Glutamatergic neuron (in vitro differentiated cells): ENCODE measurements around the gene GYPC. TPM values are rescaled to one million over a fixed set of nuclear protein-coding genes. Genes with fewer than 3 reads are reported as not detected.
A peak's percentile ranks its signal among the peaks of the same experiment; 100 is the strongest.
"Not testable (repeated sequence)": the region's sequence is repeated elsewhere in the genome, so short reads cannot be mapped to it uniquely, and the experiment has no call there.

Experiments used
- DNase-seq: peaks from one replicate; pipeline ENCODE4 v3.0.0; 2022
- H3K27ac Mint-ChIP-seq: one replicate; pipeline ENCODE4 v1.8.0; 2020; ENCODE audit warnings: mild to moderate bottlenecking, mixed read lengths, inconsistent platforms; ENCODE audit not compliant: unreplicated experiment
- H3K27me3 Mint-ChIP-seq: one replicate; pipeline ENCODE4 v1.8.0; 2020; ENCODE audit warnings: mild to moderate bottlenecking, moderate library complexity, mixed read lengths, inconsistent platforms; ENCODE audit not compliant: unreplicated experiment
- H3K36me3 Mint-ChIP-seq: one replicate; pipeline ENCODE4 v1.8.0; 2020; ENCODE audit warnings: mild to moderate bottlenecking, mixed read lengths, inconsistent platforms; ENCODE audit not compliant: unreplicated experiment
- H3K4me1 Mint-ChIP-seq: one replicate; pipeline ENCODE4 v1.8.0; 2020; ENCODE audit warnings: mild to moderate bottlenecking, low read depth, mixed read lengths, inconsistent platforms; ENCODE audit not compliant: unreplicated experiment
- H3K4me3 Mint-ChIP-seq: one replicate; pipeline ENCODE4 v1.8.0; 2020; ENCODE audit warnings: mild to moderate bottlenecking, mixed read lengths, inconsistent platforms; ENCODE audit not compliant: unreplicated experiment
- H3K9me3 Mint-ChIP-seq: one replicate; pipeline ENCODE4 v1.8.0; 2020; ENCODE audit warnings: mild to moderate bottlenecking, moderate library complexity, mixed read lengths, inconsistent platforms; ENCODE audit not compliant: unreplicated experiment
- total RNA-seq: library from RNA; stranded (reverse); fragmentation: NEBNext Ultra II Directional; extraction: Animal tissue kit (Norgen Biotek cat#: 25700); gene quantifications from one replicate; pipeline ENCODE4 v1.2.1, GENCODE V29; 2021; ENCODE audit not compliant: unreplicated experiment
- TF ChIP-seq, protein P1 (sequence below): fragments of 200-600 bp; sonication (generic); IDR thresholded peaks from one replicate; pipeline ENCODE4 v1.5.0; 2021; ENCODE audit not compliant: partially characterized antibody, unreplicated experiment

The GYPC gene
- total RNA-seq, 1 donor from 2014 or later = 2.0 TPM

DNA sequence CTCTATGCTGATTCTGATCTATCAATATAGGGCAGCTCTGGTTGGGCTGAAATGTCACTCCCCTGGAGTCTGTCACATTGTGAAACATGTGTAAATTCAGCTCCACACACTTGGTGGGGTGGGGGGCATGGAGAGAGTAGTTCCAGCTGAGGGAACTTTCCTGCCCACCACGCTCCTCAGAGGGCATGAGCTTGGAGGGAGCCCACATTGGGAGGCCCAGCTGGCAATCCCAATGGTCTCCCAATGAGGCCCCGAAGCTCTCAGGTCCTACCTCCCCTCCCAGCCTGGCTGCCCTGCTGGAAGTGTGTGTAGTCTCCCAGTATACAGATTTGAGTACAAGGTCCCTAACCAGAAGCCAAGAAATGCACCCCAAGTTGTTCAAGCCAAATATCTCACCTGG lies 31.5 kb downstream of the GYPC start:
- H3K9me3 Mint-ChIP-seq = no peaks in the 10 kb centered on the region
- TF ChIP-seq, protein P1, sequence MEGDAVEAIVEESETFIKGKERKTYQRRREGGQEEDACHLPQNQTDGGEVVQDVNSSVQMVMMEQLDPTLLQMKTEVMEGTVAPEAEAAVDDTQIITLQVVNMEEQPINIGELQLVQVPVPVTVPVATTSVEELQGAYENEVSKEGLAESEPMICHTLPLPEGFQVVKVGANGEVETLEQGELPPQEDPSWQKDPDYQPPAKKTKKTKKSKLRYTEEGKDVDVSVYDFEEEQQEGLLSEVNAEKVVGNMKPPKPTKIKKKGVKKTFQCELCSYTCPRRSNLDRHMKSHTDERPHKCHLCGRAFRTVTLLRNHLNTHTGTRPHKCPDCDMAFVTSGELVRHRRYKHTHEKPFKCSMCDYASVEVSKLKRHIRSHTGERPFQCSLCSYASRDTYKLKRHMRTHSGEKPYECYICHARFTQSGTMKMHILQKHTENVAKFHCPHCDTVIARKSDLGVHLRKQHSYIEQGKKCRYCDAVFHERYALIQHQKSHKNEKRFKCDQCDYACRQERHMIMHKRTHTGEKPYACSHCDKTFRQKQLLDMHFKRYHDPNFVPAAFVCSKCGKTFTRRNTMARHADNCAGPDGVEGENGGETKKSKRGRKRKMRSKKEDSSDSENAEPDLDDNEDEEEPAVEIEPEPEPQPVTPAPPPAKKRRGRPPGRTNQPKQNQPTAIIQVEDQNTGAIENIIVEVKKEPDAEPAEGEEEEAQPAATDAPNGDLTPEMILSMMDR = no peak
- H3K36me3 Mint-ChIP-seq = peaks cover 2% of the 10 kb centered on the region
- no peak overlapping the region for H3K27ac Mint-ChIP-seq
- no peak for DNase-seq
- H3K4me3 Mint-ChIP-seq = no peak overlapping the region
- no peaks in the 10 kb centered on the region for H3K27me3 Mint-ChIP-seq
- no peaks in the 10 kb centered on the region for H3K4me1 Mint-ChIP-seq

DNA sequence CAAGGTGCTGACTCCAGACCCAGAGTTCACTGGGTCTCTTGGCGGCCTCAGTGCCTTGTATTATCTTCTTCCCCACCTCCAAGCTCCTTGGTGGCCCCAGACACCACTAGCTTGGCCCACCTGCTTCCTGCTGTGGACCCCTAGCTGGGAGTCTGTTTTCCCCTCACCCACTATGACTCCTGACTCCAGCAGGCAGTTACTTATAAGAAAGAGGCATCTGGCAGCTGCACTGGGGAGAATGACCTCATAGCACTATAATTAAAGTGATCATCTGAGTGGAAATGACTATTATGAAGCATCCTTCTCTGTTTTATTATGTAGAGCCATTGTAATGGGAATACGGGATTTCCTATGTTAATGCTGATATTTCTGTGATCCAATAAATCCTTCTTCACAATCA lies 32.6 kb downstream of the GYPC start:
- not testable (repeated sequence) for H3K36me3 Mint-ChIP-seq, H3K27ac Mint-ChIP-seq, H3K4me3 Mint-ChIP-seq, H3K9me3 Mint-ChIP-seq, H3K4me1 Mint-ChIP-seq, DNase-seq, H3K27me3 Mint-ChIP-seq

DNA sequence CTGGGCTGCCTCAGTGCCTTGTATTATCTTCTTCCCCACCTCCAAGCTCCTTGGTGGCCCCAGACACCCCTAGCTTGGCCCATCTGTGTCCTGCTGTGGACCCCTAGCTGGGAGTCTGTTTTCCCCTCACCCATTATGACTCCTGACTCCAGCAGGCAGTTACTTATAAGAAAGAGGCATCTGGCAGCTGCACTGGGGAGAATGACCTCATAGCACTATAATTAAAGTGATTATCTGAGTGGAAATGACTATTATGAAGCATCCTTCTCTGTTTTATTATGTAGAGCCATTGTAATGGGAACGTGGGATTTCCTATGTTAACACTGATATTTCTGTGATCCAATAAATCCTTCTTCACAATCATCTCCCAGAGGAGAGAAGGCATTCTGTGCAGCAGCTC lies 36.3 kb downstream of the GYPC start:
- H3K27ac Mint-ChIP-seq, H3K9me3 Mint-ChIP-seq, H3K4me1 Mint-ChIP-seq, H3K4me3 Mint-ChIP-seq, DNase-seq, H3K36me3 Mint-ChIP-seq, H3K27me3 Mint-ChIP-seq: not testable (repeated sequence)

GRCh38 chr2:126692934-126693592 lies 37.1 kb downstream of the GYPC start:
- not testable (repeated sequence) for H3K4me3 Mint-ChIP-seq

DNA sequence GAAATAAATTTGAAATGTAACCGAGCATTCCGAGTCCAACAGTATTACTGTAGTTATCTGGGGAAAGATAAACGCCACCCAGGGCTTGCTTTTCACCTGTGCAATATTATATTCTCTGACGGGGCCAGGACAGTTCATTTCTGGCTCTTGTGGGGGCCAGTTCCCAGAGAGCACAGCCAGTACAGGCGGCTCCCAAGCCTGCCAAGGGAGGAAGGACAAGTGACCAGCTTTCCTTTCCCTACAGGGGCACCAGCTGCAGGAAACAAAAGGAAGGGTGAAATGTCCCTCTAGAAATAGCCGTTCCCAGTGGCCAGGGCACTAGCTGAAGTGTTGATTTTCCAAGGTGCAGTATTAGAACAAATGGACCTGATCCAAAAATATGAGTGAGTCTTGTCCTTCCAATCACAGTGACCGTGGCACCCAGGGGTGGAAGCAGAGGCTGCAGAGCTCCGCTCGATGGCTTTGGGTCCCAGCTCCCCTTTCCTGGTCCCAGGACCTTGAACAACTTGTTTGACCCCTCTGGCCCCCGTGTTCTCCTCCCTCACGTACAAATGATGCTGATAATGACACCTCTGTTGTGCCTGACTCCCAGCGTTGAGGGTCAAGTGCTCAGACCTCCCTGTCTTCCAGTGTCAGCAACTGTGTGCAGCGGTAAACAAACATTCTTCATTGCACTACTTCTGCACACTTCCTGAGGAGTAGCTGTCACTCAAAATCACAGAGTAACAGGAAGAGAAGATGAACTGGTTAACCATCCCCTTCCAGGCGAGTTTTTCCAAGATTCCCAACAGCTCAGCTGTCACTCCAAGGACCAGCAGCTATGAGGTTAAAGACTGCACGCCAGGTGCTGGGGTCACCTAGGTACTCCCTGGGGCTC lies 40.9 kb downstream of the GYPC start:
- Mint-ChIP-seq H3K27me3 (peaks cover 3% of the 10 kb centered on the region), H3K4me3 (no peak overlapping the region), H3K36me3 (peaks cover 12% of the 10 kb centered on the region), H3K4me1 (peaks cover 13% of the 10 kb centered on the region), H3K27ac (no peak overlapping the region), H3K9me3 (peaks cover 3% of the 10 kb centered on the region)
- TF ChIP-seq, protein P1 = no peak
- no peak for DNase-seq

More at GRCh38 chr2:126692934-126693592, 37.1 kb downstream of the GYPC start:
- H3K9me3 Mint-ChIP-seq, H3K4me1 Mint-ChIP-seq, H3K27ac Mint-ChIP-seq, H3K27me3 Mint-ChIP-seq, H3K36me3 Mint-ChIP-seq, DNase-seq: not testable (repeated sequence)

DNA sequence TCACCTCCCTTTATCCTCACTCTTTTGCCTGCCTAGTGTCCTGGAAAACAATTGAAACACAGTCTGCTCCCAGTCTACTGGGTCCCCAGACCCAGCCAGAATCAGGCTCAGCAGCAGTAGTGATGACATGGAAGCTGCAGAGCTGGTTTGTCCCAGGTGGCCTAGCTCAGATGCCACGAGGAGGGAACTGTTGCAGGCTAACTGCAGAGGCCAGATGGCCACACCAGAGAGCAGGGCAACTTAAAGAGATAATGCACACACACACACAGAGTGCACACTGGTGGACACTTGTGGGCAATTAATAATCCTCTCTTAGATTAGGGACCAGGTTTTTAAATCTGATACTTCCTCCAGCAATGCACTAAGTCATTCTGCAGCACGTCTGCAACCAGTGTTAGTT lies 42.4 kb downstream of the GYPC start:
- Mint-ChIP-seq H3K27me3 (peaks cover 3% of the 10 kb centered on the region), H3K4me3 (peak overlapping the region; percentile 2), H3K9me3 (peaks cover 3% of the 10 kb centered on the region), H3K27ac (peak overlapping the region; percentile 5), H3K36me3 (peaks cover 5% of the 10 kb centered on the region), H3K4me1 (peaks cover 13% of the 10 kb centered on the region)
- TF ChIP-seq, protein P1 = no peak
- peak; percentile 73 for DNase-seq
